CD4-positive, alpha-beta T cell (primary cell): ENCODE results near the gene CDK5RAP1. TPM values are rescaled to one million over a fixed set of nuclear protein-coding genes. Genes with fewer than 3 reads are reported as not detected.

ENCODE experiments used
- ATAC-seq: fragments of 200-7000 bp; cut with Tn5 transposase; one replicate; pipeline ENCODE4 v1.10.0; 2022; ENCODE audit warnings: mild to moderate bottlenecking; ENCODE audit not compliant: poor library complexity
- CTCF ChIA-PET: fragments of 350-600 bp; sonication (Branson Sonifier 250); formaldehyde crosslinking; loops from one replicate; lab custom pipeline; 2021; ENCODE audit warnings: antibody characterized with exemption, inconsistent platforms; lab: Charles Lee
- POLR2A ChIA-PET: fragments of 350-600 bp; sonication (Branson Sonifier 250); formaldehyde crosslinking; loops from one replicate; lab custom pipeline; 2021; ENCODE audit warnings: antibody characterized with exemption, inconsistent platforms; lab: Charles Lee
- DNase-seq, 14 experiments: peaks; one replicate each; pipeline ENCODE4 v3.0.0-alpha.2; 2013 to 2020; ENCODE audit warnings: mixed read lengths in 2 of 14
- H3K27ac ChIP-seq, 2 donors: one replicate each; pipeline versions ENCODE4 v1.5.1 to v1.7.0; 2013; ENCODE audit warnings: low read length in 2 of 2, low read depth in 1 of 2, mild to moderate bottlenecking in 1 of 2
- H3K27me3 ChIP-seq, 2 experiments: 1 replicate in 1 of 2; 2 replicates in 1 of 2; pipeline versions ENCODE4 v1.6.1 to v1.7.0; 2013; ENCODE audit warnings: low read length in 2 of 2, control low read depth in 1 of 2, mild to moderate bottlenecking in 1 of 2, moderate library complexity in 1 of 2; ENCODE audit not compliant: insufficient read depth in 2 of 2, control insufficient read depth in 1 of 2
- H3K36me3 ChIP-seq: one replicate; pipeline ENCODE4 v1.6.1; 2013; ENCODE audit warnings: low read length, control low read depth; ENCODE audit not compliant: insufficient read depth
- H3K4me1 ChIP-seq: one replicate; pipeline ENCODE4 v1.6.1; 2013; ENCODE audit warnings: low read length, control low read depth; ENCODE audit not compliant: insufficient read depth
- H3K4me3 ChIP-seq: one replicate; pipeline ENCODE4 v1.5.1; 2013; ENCODE audit warnings: mild to moderate bottlenecking, low read length, moderate library complexity
- H3K9me3 ChIP-seq, 2 experiments: 1 replicate in 1 of 2; 2 replicates in 1 of 2; pipeline versions ENCODE4 v1.6.1 to v1.7.0; 2013; ENCODE audit warnings: low read length in 2 of 2, mild to moderate bottlenecking in 2 of 2, control low read depth in 1 of 2, moderate library complexity in 1 of 2; ENCODE audit not compliant: control insufficient read depth in 1 of 2, insufficient read depth in 1 of 2
- H3K27ac Mint-ChIP-seq: one replicate; pipeline ENCODE4 v1.8.0; 2020; ENCODE audit warnings: mixed read lengths
- H3K27me3 Mint-ChIP-seq: one replicate; pipeline ENCODE4 v1.8.0; 2021; ENCODE audit warnings: mixed read lengths
- H3K36me3 Mint-ChIP-seq: one replicate; pipeline ENCODE4 v1.8.0; 2021; ENCODE audit warnings: low read depth, mixed read lengths
- H3K4me1 Mint-ChIP-seq: one replicate; pipeline ENCODE4 v1.8.0; 2021; ENCODE audit warnings: low read depth, mixed read lengths
- H3K4me3 Mint-ChIP-seq: one replicate; pipeline ENCODE4 v1.8.0; 2020; ENCODE audit warnings: mild to moderate bottlenecking, mixed read lengths
- H3K9me3 Mint-ChIP-seq: one replicate; pipeline ENCODE4 v1.8.0; 2020; ENCODE audit warnings: mixed read lengths
- intact Hi-C, 2 experiments: fragments of 100-400 bp; cut with DNase I in 1 of 2; cut with micrococcal nuclease in 1 of 2; formaldehyde crosslinking; loops; one replicate each; pipeline versions ENCODE4 v1.15.1 to v1.9.0; 2023 to 2025; cut with DNase I, micrococcal nuclease
- total RNA-seq, 174 experiments: library from RNA in 2 of 174; stranded (reverse) in 2 of 174; gene quantifications; one replicate each; pipeline ENCODE4 v1.2.3 and lab custom pipeline; 2021 to 2026
- TF ChIP-seq, protein P1 (sequence below): fragments of 200-600 bp; IDR thresholded peaks from one replicate; pipeline ENCODE4 v1.8.0; 2022; ENCODE audit warnings: antibody characterized with exemption, mild to moderate bottlenecking

The CDK5RAP1 gene
- total RNA-seq, 2 experiments from 2014 or later: 59.7 to 63.0 TPM

DNA sequence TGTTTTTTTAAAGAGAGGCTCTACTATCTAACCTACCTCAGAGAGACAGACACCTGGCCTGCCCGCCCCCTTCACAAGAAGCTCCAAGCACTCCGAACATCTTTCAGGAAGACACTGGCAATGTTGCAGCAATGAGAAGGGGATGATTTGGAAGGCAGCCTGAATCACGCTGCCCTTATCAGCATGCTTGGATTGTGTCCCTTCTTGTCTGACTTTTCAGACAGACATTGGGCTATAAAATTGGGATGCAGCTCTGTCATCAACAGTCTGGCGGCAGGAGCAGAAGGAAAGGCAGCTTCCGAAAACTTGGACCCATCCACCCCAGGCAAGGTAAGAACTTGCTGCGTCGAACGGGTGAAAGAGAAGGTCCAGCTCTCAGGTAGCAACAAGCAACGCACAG, 56.0 kb downstream of the CDK5RAP1 start:
- H3K4me3 Mint-ChIP-seq: no peak overlapping the region
- H3K36me3 Mint-ChIP-seq: peaks cover 11% of the 10 kb centered on the region
- no peak for DNase-seq
- Histone ChIP-seq H3K27me3 (no peaks in the 10 kb centered on the region), H3K9me3 (no peaks in the 10 kb centered on the region), H3K36me3 (peaks cover 6% of the 10 kb centered on the region), H3K4me1 (peaks cover 3% of the 10 kb centered on the region), H3K27ac (no peak overlapping the region), H3K4me3 (no peak overlapping the region)
- no peak overlapping the region for H3K27ac Mint-ChIP-seq
- no peak for ATAC-seq
- POLR2A ChIA-PET: no interaction called here
- no peaks in the 10 kb centered on the region for H3K9me3 Mint-ChIP-seq
- CTCF ChIA-PET: no interaction called here
- H3K27me3 Mint-ChIP-seq: no peaks in the 10 kb centered on the region
- no peaks in the 10 kb centered on the region for H3K4me1 Mint-ChIP-seq
- TF ChIP-seq, protein P1, sequence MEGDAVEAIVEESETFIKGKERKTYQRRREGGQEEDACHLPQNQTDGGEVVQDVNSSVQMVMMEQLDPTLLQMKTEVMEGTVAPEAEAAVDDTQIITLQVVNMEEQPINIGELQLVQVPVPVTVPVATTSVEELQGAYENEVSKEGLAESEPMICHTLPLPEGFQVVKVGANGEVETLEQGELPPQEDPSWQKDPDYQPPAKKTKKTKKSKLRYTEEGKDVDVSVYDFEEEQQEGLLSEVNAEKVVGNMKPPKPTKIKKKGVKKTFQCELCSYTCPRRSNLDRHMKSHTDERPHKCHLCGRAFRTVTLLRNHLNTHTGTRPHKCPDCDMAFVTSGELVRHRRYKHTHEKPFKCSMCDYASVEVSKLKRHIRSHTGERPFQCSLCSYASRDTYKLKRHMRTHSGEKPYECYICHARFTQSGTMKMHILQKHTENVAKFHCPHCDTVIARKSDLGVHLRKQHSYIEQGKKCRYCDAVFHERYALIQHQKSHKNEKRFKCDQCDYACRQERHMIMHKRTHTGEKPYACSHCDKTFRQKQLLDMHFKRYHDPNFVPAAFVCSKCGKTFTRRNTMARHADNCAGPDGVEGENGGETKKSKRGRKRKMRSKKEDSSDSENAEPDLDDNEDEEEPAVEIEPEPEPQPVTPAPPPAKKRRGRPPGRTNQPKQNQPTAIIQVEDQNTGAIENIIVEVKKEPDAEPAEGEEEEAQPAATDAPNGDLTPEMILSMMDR: no peak
- intact Hi-C loops: no loop called here

DNA sequence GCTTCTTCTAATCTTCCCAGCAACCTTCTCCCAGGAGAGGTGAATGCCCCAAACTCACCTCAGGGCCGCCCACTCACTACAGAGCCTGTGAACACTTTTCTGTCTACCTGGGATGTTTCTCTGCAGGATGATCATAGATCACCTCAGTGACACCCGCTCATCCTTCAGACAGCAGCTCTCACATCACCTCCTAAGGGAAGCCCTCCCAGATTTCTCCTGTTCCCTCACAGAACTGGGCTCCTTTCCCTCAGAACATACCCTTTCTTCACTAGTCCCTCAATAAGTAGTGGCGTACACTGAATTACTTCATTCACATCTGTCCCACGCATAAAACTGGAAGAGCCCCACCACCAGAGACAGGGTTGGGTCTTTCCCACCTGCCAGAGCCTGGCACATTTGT, 57.8 kb downstream of the CDK5RAP1 start:
- CTCF ChIA-PET: no interaction called here
- POLR2A ChIA-PET: interaction anchor here (0.8 kb wide), 1 partner anchor 29 kb away, joined by 3 read pairs; no protein-coding TSS in a partner anchor
- no peaks in the 10 kb centered on the region for H3K27me3 Mint-ChIP-seq

DNA sequence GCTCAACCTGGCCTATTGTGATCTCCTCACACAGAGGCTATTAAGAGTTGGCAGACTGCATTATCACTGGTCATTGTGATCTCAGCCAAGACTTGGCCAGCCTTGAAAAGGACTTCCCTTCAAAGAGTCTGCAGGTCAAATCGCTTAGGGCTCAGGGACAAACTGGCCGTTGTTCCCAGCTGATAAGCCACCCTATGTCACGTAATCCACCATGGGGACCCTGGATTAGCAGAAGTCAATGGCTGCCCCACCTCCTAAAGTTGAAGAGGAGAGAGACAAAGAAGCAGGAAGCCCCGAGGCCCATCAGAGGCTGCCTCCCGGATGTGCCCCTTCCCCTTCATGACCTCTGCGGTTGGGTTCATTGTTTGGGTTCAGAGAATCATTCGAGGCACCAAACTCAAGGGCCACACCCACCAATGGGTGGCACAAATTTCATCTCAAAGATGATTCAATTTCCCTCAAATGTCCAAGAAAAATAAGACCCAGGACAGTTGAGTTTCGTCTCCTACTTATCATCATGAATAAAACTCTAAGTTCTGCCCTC, 61.7 kb downstream of the CDK5RAP1 start:
- no peak overlapping the region for H3K4me3 Mint-ChIP-seq

More for the DNA sequence above, 57.8 kb downstream of the CDK5RAP1 start:
- TF ChIP-seq, protein P1: no peak
- H3K27me3 ChIP-seq: no peaks in the 10 kb centered on the region
- no peaks in the 10 kb centered on the region for H3K9me3 ChIP-seq
- no peaks in the 10 kb centered on the region for H3K9me3 Mint-ChIP-seq
- no peaks in the 10 kb centered on the region for H3K36me3 Mint-ChIP-seq
- no peak for ATAC-seq
- H3K27ac ChIP-seq: no peak overlapping the region
- no peak for DNase-seq
- no peaks in the 10 kb centered on the region for H3K4me1 ChIP-seq
- H3K4me3 ChIP-seq: no peak overlapping the region
- intact Hi-C loops: no loop called here
- no peaks in the 10 kb centered on the region for H3K36me3 ChIP-seq
- H3K27ac Mint-ChIP-seq: no peak overlapping the region
- H3K4me3 Mint-ChIP-seq: no peak overlapping the region
- no peaks in the 10 kb centered on the region for H3K4me1 Mint-ChIP-seq

More for the DNA sequence above, 61.7 kb downstream of the CDK5RAP1 start:
- Mint-ChIP-seq H3K9me3 (no peaks in the 10 kb centered on the region), H3K27me3 (no peaks in the 10 kb centered on the region), H3K36me3 (no peaks in the 10 kb centered on the region), H3K4me1 (no peaks in the 10 kb centered on the region), H3K27ac (no peak overlapping the region)
- intact Hi-C loops: no loop called here
- Histone ChIP-seq H3K4me3 (no peak overlapping the region), H3K9me3 (no peaks in the 10 kb centered on the region), H3K4me1 (no peaks in the 10 kb centered on the region), H3K36me3 (no peaks in the 10 kb centered on the region), H3K27ac (no peak overlapping the region), H3K27me3 (no peaks in the 10 kb centered on the region)
- ATAC-seq: no peak
- CTCF ChIA-PET: no interaction called here
- no peak for DNase-seq
- TF ChIP-seq, protein P1: no peak
- POLR2A ChIA-PET: no interaction called here
